Stimulated activated CD4-positive, alpha-beta T cell treated with anti-CD3 and anti-CD28 coated beads, Interleukin-12 subunit alpha, Interleukin-12 subunit beta, amount 100 ng/mL, for 4 hours (primary cell): ENCODE measurements around the gene FBXO8.

Source experiments
- DNase-seq: peaks from one replicate; pipeline ENCODE4 v3.0.0-alpha.2; 2020

The FBXO8 gene

DNA sequence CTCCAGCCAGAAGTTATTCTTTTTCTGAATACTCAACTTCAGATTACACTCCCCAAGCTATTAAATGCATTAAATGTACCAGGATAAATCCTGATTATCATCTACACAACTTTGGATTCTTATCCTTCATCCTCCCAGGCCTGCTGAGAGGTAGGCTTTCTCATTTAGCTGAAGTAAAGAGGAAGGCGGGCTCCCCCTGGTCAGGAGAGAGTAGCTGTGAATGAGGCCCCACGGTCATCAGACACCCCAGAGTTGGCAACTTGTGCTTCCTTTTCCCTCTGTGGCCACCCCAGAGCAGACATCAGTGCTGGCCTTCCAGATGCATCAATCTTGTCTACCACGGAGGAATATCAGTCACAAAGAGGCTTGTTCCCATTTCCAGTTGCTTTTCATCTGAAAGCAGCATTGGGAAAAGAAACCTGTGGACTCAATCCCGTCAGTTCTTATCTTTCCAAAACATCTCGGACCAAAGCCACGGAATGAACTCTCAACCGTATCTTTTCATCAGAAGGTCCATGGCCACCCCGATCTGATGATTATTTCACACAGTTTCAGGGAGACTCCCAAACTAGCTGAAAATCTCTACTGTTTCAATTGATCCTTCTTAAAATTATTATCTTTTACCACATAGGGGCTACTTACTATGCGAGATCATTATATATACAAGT is 79.2 kb downstream of the FBXO8 start:
- no peak for DNase-seq

DNA sequence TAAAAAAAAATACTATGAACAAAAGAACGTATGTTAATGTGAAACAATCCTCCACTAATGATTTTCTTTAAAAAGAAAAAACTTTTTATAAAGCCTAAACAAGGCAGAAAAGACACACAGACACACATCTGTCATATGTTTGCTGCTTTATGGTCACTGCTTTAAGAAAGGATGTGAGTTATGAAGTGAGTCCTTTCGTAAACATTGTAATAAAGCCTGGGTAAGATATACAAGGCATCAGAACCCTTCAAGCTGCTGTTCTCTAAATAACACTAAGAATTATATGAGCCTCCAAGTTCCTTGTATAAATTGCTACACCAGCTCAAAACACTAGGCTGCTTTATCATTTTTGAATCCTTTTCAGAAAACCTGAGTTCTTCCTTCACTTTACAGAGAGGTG is 81.6 kb downstream of the FBXO8 start:
- no peak for DNase-seq

DNA sequence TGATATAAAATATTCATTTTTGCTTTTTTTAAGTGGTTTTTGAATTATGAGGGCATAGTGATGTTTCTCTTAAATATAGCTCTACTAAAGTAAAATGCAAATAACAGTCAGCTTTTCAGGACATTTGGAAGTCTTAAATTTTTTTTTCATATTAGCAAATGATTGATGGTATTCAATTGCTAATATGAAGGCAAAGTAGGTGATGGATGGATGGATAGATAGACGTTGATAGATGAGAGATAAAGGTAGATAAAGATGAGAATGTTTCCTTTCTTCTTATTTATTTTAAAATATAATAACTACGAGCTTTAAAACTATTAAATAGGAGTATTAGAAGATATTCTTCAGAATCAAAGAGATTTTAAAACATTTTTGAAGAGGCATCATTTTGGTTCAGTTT is 83.7 kb downstream of the FBXO8 start:
- DNase-seq: no peak

DNA sequence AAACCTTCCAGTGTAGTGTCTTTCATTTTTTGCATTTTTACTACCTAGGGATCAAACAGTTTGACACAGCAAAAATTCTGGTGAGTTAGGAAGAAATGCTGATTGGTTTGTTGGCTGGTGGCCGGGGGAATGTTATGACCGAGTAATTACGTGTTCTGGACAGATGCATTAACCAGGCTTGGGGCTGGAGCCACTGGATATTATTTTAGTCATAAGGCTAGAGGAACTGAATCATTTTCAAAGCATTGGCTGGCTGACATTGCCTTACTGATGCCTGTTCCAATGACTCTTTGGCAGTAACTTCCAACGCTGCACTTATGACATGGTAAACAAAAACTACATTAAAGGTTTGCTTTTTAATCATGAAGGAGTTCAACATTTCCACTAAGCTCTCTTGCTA is 84.6 kb downstream of the FBXO8 start:
- no peak for DNase-seq

DNA sequence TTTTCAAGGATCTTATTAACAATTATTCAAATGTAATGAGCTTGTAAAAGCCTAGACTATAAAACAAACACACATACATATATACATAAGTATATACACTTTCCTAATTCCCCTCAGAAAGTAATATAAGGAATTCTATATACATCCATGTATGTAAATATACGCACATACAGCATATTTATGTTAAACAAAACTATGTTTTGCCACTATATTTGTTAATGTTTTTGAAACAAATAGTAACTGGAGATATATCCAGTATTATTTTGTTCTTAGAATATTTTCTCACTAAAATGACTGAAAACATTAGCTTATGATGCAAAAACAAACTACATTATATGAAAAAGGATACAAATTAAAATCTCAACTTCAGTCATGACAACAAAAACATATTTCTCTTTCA is 85.1 kb downstream of the FBXO8 start:
- DNase-seq: no peak

DNA sequence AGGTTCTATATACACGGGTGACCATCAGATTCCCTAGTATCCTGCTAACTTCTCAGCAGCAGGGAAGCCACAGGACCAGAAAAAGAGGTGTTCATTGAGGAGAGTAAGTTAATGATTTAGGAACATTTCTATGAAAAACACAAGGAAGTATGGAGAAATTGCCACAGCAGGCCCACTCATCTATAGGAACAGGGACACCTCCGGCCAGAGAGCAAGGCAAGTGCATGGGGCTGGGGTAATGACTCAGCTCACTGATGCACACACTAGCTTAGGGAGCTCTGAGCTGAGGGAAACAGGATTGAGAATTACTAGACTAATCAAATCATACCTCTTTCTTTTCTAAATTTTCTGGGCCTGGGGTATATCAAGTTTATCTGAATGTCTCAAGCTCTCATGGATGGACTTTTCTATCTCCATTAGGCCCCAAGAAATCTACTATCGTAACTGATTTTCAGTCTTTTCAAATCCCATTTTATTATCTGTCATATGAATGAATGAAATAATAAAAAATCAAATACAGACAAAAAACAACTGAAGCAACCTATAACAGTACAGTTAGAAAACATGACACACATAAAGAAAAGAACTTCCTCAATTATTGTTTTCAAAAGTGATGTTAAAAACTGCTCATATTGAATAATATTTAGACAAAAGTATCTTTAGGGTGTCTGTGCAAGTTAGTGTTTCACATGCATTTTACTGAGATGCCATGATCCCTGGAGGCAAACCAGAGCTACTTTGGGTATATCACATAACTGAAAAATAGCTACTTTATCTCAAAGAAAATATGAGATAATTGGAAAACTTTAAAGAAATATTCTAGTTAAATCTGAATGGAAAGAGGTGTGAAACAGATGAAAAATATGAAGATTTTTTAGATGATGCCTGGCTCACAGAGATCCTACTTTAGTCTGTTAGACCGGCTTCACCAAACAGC is 89.8 kb downstream of the FBXO8 start:
- no peak for DNase-seq

DNA sequence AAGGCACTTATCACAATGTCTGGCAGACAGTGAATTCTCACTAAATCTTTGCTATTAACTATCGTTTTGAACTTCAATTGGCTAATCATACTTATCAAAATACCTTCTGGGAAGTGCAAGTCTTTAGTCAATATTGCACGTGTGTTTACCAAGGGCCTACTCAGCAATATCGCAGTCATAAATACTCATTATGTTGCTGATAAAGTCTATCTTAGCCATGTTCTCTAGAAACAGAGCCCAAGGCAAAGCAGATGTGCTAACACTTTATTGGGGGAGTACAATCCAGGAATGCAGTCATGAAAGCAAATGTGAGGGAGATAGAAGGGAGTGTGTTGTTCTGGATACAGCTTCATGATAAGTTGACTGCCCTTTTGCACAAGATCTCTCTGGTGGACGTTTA is 90.5 kb downstream of the FBXO8 start:
- no peak for DNase-seq

DNA sequence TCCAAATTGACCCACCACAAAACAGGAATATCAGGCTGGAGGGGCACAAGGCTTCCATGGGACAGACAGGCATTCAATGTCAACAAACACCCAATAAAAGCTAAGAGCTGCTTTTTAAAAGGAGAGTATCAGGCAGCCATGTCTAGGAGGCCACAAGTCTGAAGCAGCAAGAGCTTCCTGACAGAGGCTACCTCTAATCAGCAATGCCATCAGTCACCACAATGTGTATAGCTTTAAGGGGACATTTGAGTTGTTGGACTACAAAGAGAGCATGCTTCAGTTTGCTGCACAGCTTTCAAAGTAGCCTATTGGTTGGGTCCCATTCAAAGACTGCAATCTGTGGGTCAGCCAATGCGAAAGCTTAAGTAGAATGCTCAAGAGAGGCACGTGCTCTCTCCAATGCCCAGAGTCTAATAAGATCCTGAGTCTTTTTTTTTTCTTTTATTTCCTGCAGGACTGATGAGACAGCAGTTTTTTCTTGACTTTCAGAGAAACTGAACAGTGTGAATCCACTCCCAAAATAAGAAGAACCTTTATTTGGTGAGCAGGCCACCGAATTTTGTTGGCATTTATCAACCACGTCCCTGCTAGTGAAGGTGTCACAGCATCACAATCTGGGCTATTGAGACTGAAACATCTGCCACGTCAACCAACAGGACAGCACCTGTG is 92.5 kb downstream of the FBXO8 start:
- DNase-seq: no peak

DNA sequence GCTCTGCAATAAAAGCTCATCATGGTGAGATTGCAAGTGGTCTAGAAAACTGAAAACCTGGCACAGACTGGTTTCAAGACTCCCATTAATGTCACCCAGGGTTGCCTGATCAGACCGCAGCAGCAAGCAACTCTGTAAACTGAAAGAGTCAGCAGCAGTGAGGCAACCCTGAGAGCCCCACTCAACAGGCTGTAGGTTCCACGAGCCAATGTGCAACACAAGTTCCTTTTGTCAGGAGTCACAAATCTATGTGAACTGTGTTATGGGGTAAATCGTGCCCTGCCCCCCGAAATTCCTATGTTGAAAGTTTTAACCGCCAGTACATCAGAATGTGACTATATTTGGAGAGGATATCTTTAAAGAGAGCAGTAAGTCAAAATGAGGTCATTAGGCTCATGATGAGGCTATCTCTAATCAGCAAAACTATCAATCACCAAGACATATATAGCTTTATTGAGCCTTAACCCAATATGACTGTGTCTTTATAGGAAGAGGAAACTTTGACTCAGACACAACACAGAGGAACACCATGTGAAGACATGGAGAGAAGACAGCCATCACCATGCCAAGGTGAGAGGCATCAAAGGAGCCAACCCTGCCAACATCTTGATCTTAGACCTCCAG is 94.0 kb downstream of the FBXO8 start:
- no peak for DNase-seq
